ENCODE data around the gene SRP54. TPM values are rescaled to one million over a fixed set of nuclear protein-coding genes. Genes with fewer than 3 reads are reported as not detected.

SRP54 gene
- total and polyA plus RNA-seq, 2 of the 8 experiments (the other 6 are each of a cell fraction or from before 2014, with no cell fraction given), result 19.7 to 60.0 TPM

GRCh38 chr14:34999500-34999899 is 16.7 kb downstream of the SRP54 start:
- WGBS, 2 experiments (ENCODE audit: extremely low coverage in 1 of 2, insufficient coverage in 1 of 2, insufficient read length in 1 of 2, insufficient replicate concordance in 2 of 2, low coverage in 1 of 2, low lambda C conversion rate in 2 of 2, missing lambda C conversion rate in 1 of 2), result 88% methylated on average over 3 of the region's 3 CpGs; no CpG with 5 or more reads in 1 of the 2 experiments
- Histone ChIP-seq H3K9ac (replicated peaks in 1 of 4; ENCODE audit: extremely low read depth in 1 of 4, low read depth in 3 of 4, low read length in 3 of 4) (no peak overlapping the region), H4K20me1 (replicated peaks in 1 of 2; ENCODE audit: control insufficient read depth in 1 of 2, insufficient read depth in 2 of 2, low read length in 2 of 2) (peaks cover 2 to 3% of the 10 kb centered on the region in 2 experiments), H2BK15ac (ENCODE audit: low read length) (no peak overlapping the region), H2BK12ac (ENCODE audit: low read depth, low read length) (no peak overlapping the region), H3K9me3 (ENCODE audit: insufficient read depth in 2 of 2, low read depth in 1 of 2, low read length in 1 of 2) (no peaks in the 10 kb centered on the region), H2BK5ac (ENCODE audit: low read depth, low read length) (no peak overlapping the region), H3K4ac (replicated peaks; ENCODE audit: insufficient read length, low read depth, low read length) (no peak overlapping the region), H3K79me2 (ENCODE audit: control insufficient read depth in 1 of 2, insufficient read depth in 2 of 2, low read length in 2 of 2) (peaks cover 0 to 15% of the 10 kb centered on the region in 2 experiments; a peak in 2 of 4 replicates), H3K27ac (ENCODE audit: low read depth, low read length) (no peak overlapping the region), H2AFZ (ENCODE audit: low read length) (no peak overlapping the region), H2BK20ac (ENCODE audit: low read length) (no peak overlapping the region), H3K27me3 (replicated peaks in 1 of 4; ENCODE audit: control insufficient read depth in 3 of 4, extremely low read depth in 1 of 4, insufficient read depth in 3 of 4, low read length in 3 of 4) (no peaks in the 10 kb centered on the region), H4K8ac (ENCODE audit: extremely low read depth, insufficient read depth, low read length) (no peak overlapping the region), H4K91ac (replicated peaks; ENCODE audit: insufficient read length, low read length) (no peak overlapping the region), H2AK5ac (ENCODE audit: low read depth, low read length) (no peak overlapping the region), H4K5ac (ENCODE audit: insufficient read length, low read depth, low read length) (no peak overlapping the region), H3K4me3 (ENCODE audit: extremely low read depth in 1 of 4, insufficient read depth in 2 of 4, low read depth in 3 of 4, low read length in 4 of 4) (no peak overlapping the region), H3K56ac (replicated peaks; ENCODE audit: insufficient read length, low read depth, low read length) (no peak overlapping the region), H3K18ac (ENCODE audit: extremely low read depth, low read length) (no peak overlapping the region), H3K14ac (ENCODE audit: insufficient read length) (no peak overlapping the region), H3K79me1 (ENCODE audit: low read depth, low read length) (no peaks in the 10 kb centered on the region), H2BK120ac (replicated peaks; ENCODE audit: low read depth, low read length) (no peak overlapping the region), H3K23ac (ENCODE audit: insufficient read length) (no peak overlapping the region), H3K4me2 (ENCODE audit: insufficient read depth in 1 of 2, low read depth in 2 of 2, low read length in 2 of 2) (no peak overlapping the region), H3K36me3 (ENCODE audit: control insufficient read depth in 2 of 4, insufficient read depth in 4 of 4, low read length in 3 of 4) (peaks cover 0 to 11% (median 4%) of the 10 kb centered on the region in 4 experiments; a peak in 4 of 8 replicates), H3K23me2 (ENCODE audit: low read depth, low read length) (no peaks in the 10 kb centered on the region), H3K4me1 (replicated peaks in 1 of 4; ENCODE audit: control insufficient read depth in 3 of 4, insufficient read depth in 4 of 4, low read length in 3 of 4) (no peaks in the 10 kb centered on the region)
- FAIRE-seq, result no peak
- ChIA-PET POLR2A (ENCODE audit: partially characterized antibody) (no interaction called here), CTCF (ENCODE audit: partially characterized antibody) (interaction anchor here (0.6 kb wide), 1 partner anchor 93 kb away, joined by 3 read pairs; no protein-coding TSS in a partner anchor)
- DNase-seq (ENCODE audit: low read depth in 1 of 2, low spot score in 2 of 2), result no peak
- TF ChIP-seq POU5F1 (IDR thresholded peaks at IDR 0.05; ENCODE audit: low read depth, low read length), result no peak
- no peak for TF ChIP-seq SP1 (IDR thresholded peaks at IDR 0.05; ENCODE audit: low read depth, low read length)
- no peak for TF ChIP-seq SRF (IDR thresholded peaks at IDR 0.05; ENCODE audit: low read depth, low read length)
- no peak for TF ChIP-seq ATF3 (IDR thresholded peaks at IDR 0.05; ENCODE audit: insufficient read depth, low read depth, low read length)
- no peak for TF ChIP-seq BRCA1 (IDR thresholded peaks at IDR 0.05; ENCODE audit: low read depth, low read length)
- TF ChIP-seq TAF7 (optimal IDR thresholded peaks at IDR 0.05; ENCODE audit: borderline replicate concordance, low read depth, low read length), result no peak
- TF ChIP-seq NANOG (IDR thresholded peaks at IDR 0.05; ENCODE audit: insufficient read depth, low read depth, low read length, poor library complexity, severe bottlenecking), result no peak
- no peak for TF ChIP-seq TEAD4 (IDR thresholded peaks at IDR 0.05; ENCODE audit: low read depth, low read length)
- TF ChIP-seq SP4 (IDR thresholded peaks at IDR 0.05; ENCODE audit: low read length), result no peak
- TF ChIP-seq, protein P1, sequence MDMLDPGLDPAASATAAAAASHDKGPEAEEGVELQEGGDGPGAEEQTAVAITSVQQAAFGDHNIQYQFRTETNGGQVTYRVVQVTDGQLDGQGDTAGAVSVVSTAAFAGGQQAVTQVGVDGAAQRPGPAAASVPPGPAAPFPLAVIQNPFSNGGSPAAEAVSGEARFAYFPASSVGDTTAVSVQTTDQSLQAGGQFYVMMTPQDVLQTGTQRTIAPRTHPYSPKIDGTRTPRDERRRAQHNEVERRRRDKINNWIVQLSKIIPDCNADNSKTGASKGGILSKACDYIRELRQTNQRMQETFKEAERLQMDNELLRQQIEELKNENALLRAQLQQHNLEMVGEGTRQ (IDR thresholded peaks at IDR 0.05; ENCODE audit: low read length), result no peak
- no peak for TF ChIP-seq PHF8 (conservative IDR thresholded peaks at IDR 0.05; ENCODE audit: low read depth, low read length)
- TF ChIP-seq FOSL1 (IDR thresholded peaks at IDR 0.05; ENCODE audit: insufficient read depth, low read depth, low read length), result no peak
- no peak for TF ChIP-seq KDM1A (IDR thresholded peaks at IDR 0.05; ENCODE audit: borderline replicate concordance, low read length)

Measured in H1 (cell line).